Measurements from ENCODE around the gene GRIN3B. TPM values are rescaled to one million over a fixed set of nuclear protein-coding genes. Genes with fewer than 3 reads are reported as not detected.
A peak's percentile ranks its signal among the peaks of the same experiment; 100 is the strongest.

Gene GRIN3B
- total and polyA plus RNA-seq, 9 of the 15 experiments (the other 6 are each of a cell fraction or from before 2014, with no cell fraction given), result 0.06 to 0.95 (median 0.19) TPM; not detected in 6

DNA sequence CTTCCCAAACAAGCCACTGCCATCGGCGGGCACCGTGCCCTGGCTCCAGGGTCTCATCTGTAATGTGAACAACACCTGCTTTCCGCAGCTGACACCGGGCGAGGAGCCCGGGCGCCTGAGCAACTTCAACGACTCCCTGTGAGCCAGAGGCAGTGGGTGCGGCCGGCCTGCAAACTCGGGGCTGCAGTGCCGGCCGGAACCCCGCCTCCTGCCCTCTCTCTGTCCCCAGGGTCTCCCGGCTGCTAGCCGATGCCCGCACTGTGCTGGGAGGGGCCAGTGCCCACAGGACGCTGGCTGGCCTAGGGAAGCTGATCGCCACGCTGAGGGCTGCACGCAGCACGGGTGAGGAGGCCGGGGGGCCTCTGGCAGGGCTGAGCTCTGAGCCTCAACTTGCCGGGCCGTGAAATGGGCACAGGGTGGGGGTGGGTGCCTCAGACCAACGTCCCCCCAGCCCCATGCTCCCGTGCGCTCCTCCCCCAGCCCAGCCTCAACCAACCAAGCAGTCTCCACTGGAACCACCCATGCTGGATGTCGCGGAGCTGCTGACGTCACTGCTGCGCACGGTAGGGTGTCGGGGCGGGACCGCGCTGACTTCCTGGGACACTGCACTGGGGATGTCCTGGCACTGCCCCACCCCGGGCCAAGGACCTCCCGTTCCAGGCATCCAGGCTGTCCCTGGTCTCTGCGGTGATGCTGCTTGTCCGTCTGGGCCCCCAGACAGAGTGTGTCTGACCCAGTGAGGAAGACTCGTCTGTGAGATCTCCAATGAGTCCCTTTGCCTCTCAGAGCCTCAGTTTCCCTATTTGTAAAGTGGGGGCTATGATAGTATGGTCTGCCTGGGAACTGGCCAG lies 41.8 kb downstream of the GRIN3B start (continued):
- TF ChIP-seq, protein P1, sequence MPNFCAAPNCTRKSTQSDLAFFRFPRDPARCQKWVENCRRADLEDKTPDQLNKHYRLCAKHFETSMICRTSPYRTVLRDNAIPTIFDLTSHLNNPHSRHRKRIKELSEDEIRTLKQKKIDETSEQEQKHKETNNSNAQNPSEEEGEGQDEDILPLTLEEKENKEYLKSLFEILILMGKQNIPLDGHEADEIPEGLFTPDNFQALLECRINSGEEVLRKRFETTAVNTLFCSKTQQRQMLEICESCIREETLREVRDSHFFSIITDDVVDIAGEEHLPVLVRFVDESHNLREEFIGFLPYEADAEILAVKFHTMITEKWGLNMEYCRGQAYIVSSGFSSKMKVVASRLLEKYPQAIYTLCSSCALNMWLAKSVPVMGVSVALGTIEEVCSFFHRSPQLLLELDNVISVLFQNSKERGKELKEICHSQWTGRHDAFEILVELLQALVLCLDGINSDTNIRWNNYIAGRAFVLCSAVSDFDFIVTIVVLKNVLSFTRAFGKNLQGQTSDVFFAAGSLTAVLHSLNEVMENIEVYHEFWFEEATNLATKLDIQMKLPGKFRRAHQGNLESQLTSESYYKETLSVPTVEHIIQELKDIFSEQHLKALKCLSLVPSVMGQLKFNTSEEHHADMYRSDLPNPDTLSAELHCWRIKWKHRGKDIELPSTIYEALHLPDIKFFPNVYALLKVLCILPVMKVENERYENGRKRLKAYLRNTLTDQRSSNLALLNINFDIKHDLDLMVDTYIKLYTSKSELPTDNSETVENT (CRISPR knock-in tag; IDR thresholded peaks at IDR 0.05), result no peak
- TF ChIP-seq TBL1XR1 (IDR thresholded peaks at IDR 0.05; ENCODE audit: low read length in 2 of 2) (peak in 1 of 2 experiments; percentile 60; a peak in 2 of 4 replicates), ZC3H11A (IDR thresholded peaks at IDR 0.05; ENCODE audit: low read depth, low read length) (0 out of 2 replicates have a peak, but pooled peaks have one; percentile 17), CHD1 (IDR thresholded peaks at IDR 0.05; ENCODE audit: low read length) (no peak), ZNF75A (CRISPR knock-in tag; IDR thresholded peaks at IDR 0.05) (no peak), SRF (CRISPR knock-in tag; IDR thresholded peaks at IDR 0.05) (no peak), ZNF143 (CRISPR knock-in tag; IDR thresholded peaks at IDR 0.05) (no peak), MYBL2 (IDR thresholded peaks at IDR 0.05; ENCODE audit: low read depth) (no peak), MYBL2 (CRISPR knock-in tag; IDR thresholded peaks at IDR 0.05; ENCODE audit: borderline replicate concordance) (no peak), MNT (conservative IDR thresholded peaks at IDR 0.05) (peak; percentile 76 to 88), FOXJ3 (CRISPR knock-in tag; IDR thresholded peaks at IDR 0.05) (no peak), MCM2 (IDR thresholded peaks at IDR 0.05; ENCODE audit: low read depth) (no peak), FOS (IDR thresholded peaks at IDR 0.05; ENCODE audit: extremely low read depth, insufficient read length) (no peak), CBFA2T3 (IDR thresholded peaks at IDR 0.05) (0 out of 2 replicates have a peak, but pooled peaks have one; percentile 14)
- TF ChIP-seq, protein P2, sequence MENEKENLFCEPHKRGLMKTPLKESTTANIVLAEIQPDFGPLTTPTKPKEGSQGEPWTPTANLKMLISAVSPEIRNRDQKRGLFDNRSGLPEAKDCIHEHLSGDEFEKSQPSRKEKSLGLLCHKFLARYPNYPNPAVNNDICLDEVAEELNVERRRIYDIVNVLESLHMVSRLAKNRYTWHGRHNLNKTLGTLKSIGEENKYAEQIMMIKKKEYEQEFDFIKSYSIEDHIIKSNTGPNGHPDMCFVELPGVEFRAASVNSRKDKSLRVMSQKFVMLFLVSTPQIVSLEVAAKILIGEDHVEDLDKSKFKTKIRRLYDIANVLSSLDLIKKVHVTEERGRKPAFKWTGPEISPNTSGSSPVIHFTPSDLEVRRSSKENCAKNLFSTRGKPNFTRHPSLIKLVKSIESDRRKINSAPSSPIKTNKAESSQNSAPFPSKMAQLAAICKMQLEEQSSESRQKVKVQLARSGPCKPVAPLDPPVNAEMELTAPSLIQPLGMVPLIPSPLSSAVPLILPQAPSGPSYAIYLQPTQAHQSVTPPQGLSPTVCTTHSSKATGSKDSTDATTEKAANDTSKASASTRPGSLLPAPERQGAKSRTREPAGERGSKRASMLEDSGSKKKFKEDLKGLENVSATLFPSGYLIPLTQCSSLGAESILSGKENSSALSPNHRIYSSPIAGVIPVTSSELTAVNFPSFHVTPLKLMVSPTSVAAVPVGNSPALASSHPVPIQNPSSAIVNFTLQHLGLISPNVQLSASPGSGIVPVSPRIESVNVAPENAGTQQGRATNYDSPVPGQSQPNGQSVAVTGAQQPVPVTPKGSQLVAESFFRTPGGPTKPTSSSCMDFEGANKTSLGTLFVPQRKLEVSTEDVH (IDR thresholded peaks at IDR 0.05; ENCODE audit: low read depth, partially characterized antibody), result peak; percentile 57
- TF ChIP-seq, protein P3, sequence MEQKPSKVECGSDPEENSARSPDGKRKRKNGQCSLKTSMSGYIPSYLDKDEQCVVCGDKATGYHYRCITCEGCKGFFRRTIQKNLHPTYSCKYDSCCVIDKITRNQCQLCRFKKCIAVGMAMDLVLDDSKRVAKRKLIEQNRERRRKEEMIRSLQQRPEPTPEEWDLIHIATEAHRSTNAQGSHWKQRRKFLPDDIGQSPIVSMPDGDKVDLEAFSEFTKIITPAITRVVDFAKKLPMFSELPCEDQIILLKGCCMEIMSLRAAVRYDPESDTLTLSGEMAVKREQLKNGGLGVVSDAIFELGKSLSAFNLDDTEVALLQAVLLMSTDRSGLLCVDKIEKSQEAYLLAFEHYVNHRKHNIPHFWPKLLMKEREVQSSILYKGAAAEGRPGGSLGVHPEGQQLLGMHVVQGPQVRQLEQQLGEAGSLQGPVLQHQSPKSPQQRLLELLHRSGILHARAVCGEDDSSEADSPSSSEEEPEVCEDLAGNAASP (IDR thresholded peaks at IDR 0.05), result no peak

All from K562 (cell line).